Bone marrow (tissue), 2 donors: ENCODE results near the gene NEURL1.
"Not testable (repeated sequence)": the region's sequence is repeated elsewhere in the genome, so short reads cannot be mapped to it uniquely, and the experiment has no call there.

Experiments used
- DNase-seq, 2 donors: peaks; one replicate each; lab custom pipeline; 2025; lab: John Stamatoyannopoulos, UW

Gene NEURL1

DNA sequence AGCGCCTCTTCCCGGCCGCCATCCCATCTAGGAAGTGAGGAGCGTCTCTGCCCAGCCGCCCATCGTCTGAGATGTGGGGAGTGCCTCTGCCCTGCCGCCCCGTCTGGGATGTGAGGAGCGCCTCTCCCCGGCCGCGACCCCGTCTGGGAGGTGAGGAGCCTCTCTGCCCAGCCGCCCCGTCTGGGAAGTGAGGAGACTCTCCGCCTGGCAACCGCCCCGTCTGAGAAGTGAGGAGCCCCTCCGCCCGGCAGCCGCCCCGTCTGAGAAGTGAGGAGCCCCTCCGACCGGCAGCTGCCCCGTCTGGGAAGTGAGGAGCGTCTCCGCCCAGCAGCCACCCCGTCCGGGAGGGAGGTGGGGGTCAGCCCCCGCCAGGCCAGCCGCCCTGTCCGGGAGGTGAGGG is 113.5 kb downstream of the NEURL1 start:
- not testable (repeated sequence) for DNase-seq

DNA sequence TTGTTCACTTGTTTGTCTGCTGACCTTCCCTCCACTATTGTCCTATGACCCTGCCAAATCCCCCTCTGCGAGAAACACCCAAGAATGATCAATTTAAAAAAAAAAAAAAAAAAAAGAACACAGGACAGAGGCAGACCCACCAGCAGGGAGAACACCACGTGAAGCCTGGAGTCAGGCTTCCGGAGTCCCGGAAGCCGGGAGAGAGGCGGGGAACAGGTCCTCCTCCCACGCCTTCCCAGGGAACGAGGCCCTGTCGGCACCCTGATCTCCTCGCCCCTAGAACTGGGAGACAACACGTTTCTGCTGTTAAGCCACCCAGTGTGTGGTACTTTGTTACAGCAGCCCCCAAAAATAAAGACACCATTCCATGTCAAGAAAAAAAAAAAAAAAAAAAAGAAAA is 114.6 kb downstream of the NEURL1 start:
- DNase-seq = not testable (repeated sequence)

- no peak for DNase-seq
Observed at GRCh38 chr10:103609231-103610082, 116.0 kb downstream of the NEURL1 start.

DNA sequence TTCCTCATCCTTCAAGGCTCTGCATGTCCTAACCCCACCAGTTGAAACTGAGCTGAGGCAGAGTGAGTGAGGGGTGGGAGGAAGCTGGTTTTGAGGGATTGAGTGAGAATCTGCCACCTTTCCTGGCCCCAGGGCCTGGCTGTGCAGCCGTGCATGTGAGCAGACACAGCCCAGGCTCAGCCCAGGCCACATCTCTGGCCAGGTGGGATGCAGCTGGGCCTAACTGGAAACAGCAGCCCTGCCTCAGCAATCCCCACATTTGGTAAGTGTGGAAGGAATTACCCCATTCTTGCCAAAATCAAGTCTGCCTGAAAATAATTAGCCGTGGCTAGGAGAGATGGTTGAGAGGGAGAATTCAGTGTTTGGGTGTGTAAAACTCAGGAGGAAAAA is 116.6 kb downstream of the NEURL1 start:
- DNase-seq = no peak

DNA sequence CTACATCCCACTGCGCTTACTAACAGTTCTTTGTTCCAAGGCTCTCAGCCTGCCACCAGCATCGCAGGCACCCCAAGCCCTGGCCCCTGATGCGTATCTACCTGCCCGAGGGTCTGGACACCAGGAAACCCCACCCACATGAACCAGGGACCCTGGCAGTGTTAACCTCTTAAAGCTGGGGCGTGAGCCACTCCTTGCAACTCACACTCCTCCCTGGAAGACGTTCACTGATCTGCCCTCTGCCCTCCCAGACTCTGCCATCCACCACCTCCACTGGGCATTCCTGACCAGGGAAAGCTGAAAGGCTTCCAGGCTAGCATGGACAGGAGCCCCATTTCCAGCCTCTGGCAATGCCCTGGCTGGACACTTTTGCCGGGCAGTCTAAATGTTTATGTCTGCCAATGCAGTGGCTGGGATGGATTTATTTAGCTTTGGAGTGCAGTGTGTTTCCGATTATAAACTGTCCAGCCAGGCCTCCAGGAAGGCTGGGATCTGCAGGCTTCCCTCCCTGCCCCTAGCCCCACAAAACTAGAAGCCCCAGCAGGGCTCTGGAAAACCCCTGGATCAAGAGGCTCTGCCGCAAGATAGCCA is 117.5 kb downstream of the NEURL1 start:
- no peak for DNase-seq

DNA sequence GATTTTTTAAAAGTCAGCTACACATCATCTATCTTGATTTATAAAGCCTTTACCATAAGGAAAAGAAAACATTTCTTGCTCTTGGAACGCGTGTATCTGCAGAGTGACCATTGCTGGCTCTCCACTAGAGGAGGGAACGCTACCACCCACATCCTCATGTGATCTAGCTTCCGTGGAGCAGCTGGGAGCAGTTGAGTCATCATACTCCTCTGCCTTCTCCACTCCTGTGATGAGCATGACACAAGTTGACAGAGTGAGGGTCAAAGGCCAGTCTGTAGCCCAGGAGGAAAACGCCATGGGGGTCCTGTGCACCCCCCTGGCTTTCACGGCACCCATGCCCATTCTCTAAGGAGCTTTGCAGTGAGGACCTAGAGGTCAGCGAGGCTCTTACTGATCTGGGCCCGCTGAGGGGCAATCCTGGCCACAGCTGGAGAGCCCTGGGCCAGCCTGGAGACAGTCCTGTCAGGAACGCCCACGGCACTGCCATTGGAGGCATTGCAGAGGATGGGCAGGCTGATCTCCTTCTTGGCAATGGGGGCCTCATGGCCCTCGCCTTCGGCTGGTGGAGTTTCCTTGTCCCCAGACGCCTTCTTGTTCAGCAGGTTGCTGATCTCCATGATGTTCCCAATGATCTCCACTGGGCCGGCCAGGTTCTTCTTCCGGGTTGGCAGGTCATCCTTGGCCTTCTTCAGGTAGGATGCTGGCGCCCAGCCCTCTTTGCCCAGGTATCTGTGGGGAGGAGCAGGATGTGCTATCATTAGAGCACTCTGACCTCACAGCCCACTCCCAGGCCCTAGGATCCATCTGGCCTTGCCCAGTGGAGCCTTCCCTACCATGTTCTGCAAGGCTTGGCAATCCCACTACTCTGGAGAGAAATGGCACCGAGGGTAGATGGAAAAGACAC is 119.2 kb downstream of the NEURL1 start:
- no peak for DNase-seq

DNA sequence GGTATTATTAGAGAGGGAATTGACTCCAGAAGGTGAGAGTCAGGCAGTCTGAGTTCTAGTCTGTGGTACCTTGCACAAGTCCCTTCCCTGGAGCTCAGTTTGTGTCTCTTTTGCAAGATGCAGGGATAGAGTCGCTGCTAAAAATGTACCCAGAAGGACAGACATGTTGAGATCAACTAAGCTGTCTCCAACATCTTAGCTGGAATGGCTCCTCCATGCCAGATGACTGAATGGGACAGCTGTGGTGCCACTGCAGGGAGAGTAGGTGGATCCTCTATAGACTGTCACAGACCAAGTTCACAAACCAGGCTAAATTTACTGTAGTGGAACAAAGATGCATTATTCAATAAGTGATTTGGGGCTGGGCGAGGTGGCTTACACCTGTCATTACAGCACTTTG is 120.1 kb downstream of the NEURL1 start:
- no peak for DNase-seq

- no peak for DNase-seq
Observed at GRCh38 chr10:103614306-103615158, 121.0 kb downstream of the NEURL1 start.

- no peak for DNase-seq
Observed at GRCh38 chr10:103616705-103617601, 123.4 kb downstream of the NEURL1 start.

DNA sequence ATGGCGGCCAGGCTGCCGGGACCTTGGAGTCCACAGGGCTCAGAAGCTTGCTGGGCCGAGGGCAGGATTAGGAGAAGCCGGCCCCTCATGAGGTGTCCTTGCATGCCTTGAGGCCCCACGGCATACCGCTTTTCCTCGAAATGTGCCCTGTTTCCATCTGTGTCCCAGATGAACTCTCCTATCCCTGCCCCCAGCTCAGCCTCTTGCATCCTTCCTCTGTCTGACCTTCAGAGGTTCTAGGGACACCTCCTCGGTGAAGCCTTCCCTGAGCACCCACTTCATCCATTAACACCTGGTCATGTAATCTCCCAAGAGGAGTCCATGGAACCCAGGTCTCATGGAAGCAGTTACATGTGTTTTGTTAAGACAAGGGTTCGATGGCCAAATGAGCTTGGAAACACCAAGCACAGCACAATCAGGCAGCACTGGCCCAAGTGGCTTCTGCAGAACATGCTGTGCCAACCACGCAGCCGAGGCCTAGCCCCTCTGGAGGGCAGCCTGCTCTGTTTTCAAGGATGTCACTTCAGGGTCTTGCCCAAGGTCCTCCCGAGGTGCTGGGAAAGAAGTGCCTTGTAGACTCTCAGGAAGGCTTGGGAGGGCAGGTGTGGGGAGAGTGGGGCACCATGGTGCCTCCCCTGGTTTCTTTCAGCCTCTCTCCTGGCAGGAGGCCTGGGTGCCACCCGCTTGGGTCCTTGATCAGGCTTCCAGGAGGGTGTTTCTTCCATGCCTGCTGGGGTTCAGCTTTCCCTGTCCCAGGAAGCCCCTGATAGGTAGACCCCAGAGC is 124.3 kb downstream of the NEURL1 start:
- no peak for DNase-seq

- peak in 1 of 2 donors; percentile 8 for DNase-seq
Observed at GRCh38 chr10:103618575-103619423, 125.3 kb downstream of the NEURL1 start.

DNA sequence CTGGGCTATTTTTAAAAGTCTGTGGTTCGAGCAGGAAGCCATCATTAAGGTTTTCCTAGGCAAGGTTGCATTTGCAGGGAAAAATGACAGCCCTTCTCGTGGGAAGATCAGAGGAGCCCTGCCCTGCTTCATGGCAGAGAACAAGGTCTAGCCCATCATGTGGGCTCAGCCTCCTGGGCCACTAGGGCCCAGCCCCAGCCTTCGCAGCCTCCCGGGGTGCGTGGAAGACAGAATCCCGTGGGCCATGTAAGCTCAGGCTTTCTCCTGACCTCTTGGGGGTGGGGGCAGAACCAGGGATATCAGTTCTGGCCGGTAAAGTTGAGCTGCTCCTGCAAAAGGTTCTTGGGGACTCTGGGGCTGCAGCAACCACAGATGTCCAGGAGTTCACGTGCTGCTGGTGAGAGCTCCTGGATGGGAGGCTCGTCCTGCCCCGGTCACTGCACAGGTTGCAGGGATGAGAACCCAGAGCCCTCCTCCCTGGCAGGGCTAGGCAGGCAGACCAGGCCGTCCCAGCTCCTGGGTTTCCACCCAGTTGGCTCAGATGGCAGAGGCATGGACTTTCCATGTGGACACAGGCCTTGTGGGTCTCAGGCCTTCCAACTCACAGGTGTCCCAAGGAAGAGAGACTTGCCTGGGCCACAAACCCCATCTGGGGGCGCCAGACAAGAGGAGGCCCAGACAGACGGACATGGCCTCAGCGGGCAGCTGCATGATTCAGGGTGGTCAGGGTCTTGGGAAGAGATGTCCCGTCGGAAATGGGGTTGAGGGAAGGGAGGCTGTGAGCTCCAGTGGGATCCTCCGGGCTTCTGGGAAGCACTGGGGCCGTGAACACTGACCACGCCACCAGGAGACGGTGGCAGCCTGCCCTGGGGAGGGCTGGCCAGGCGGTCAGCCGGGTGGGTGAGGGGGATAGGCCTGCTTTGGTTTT is 126.2 kb downstream of the NEURL1 start:
- no peak for DNase-seq

DNA sequence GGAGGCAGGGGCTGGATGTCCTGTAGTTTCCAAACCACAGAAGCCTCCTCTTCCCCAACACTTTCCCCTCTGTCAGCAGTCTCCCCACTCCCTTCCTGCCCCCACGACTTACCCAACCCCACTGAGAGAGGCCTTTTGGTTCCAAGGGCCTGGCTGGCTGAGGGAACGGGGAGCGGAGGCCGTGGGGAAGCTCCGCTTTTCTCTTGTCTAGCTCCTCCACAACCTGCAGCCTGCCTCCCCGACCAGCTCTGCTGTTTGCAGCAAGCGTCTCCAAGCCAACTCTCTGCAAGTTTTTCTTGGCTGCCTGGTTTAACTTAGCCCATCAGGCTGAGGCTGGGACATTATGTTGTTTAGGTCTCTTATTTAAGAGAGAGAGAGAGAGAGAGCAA is 126.8 kb downstream of the NEURL1 start:
- DNase-seq = no peak

DNA sequence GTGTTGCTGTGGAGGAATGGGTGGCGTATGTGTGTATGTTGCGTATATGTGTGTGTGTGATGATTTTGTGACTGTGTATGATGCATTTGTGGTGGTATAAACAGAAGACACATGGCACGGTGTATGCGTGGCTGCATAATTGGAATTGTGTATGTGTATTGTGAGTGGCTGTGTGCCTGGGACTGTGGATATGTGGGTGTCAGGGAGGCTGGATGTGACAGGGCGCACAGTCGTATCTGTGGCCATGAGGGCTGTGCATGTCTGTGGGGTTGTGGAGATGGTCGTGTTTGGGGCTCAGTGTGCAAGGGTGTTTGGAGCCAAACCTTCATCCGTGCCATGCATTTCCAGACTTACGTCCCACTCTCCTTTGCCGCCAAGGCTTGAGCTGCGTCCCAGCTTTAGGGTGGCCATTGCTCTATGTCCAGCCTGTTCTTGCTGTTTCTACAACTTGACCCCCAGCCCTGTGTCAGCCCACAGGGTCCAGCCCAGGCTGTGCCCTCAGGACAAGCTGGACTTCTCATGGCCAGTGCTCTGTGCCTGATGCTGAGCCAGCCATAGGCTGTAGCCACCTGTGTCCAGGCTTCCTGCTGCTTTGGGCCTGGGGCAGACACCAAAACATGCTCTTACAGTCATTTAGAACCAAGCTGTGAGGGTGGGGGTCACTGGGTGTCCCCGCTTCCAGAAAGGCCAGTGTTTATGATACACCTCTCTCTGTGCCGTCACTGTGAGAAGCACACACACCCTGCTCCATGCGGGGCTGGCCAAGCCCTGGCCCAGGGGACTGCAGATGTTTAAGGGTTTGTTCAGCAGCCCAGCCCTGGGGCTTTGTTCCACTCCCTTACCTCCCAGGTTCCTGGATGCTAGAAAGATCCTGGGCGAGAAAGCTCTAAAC is 127.6 kb downstream of the NEURL1 start:
- no peak for DNase-seq

GRCh38 chr10:103621783-103622125 is 128.2 kb downstream of the NEURL1 start:
- no peak for DNase-seq

GRCh38 chr10:103622286-103622685 is 128.8 kb downstream of the NEURL1 start:
- no peak for DNase-seq
